K562 (cell line): ENCODE data around the gene FTO. TPM values are rescaled to one million over a fixed set of nuclear protein-coding genes. Genes with fewer than 3 reads are reported as not detected.

Experiments used
- ATAC-seq: fragments of 200-7000 bp; cut with Tn5 transposase; 3 replicates; pipeline ENCODE4 v1.9.1; 2020; ENCODE audit warnings: moderate library complexity
- BruUV-seq: library from RNA; stranded (reverse); fragments of 400-500 nt; replicated peaks from 2 replicates; lab custom pipeline; 2021; lab: Mats Ljungman, UMichigan
- CTCF ChIA-PET: fragments of 300-600 bp; formaldehyde crosslinking; extraction: SDS; loops from one replicate; lab custom pipeline; 2021; ENCODE audit warnings: low intra/inter-chr PET ratio; lab: Yijun Ruan, JAX
- POLR2A ChIA-PET: fragments of 300-600, 350-650 bp; sonication (Branson Sonifier 250); formaldehyde crosslinking; extraction: SDS; loops from one replicate; lab custom pipeline; 2021; ENCODE audit warnings: antibody characterized with exemption, inconsistent platforms; lab: Yijun Ruan, JAX
- DNase-seq, 4 experiments: peaks; one replicate each; pipeline versions ENCODE4 v3.0.0 to v3.0.0-alpha.2; 2011 to 2018; ENCODE audit warnings: low spot score in 3 of 4, mixed read lengths in 3 of 4; ENCODE audit errors: extremely low read depth in 1 of 4
- FAIRE-seq: peaks from 2 replicates; lab custom pipeline; 2011; peaks lifted over from hg19 to GRCh38; lab: Jason Lieb, UNC
- H2AFZ ChIP-seq: 2 replicates; pipeline ENCODE4 v1.6.0; 2011; ENCODE audit warnings: low read depth, low read length, control low read depth, inconsistent platforms
- H3K27ac ChIP-seq: fragments of 200-600 bp; 3 replicates; pipeline ENCODE4 v1.8.0; 2011; ENCODE audit warnings: low read depth, mild to moderate bottlenecking, control low read depth, inconsistent platforms, low read length, moderate library complexity, mixed read lengths; ENCODE audit errors: extremely low read depth
- H3K27me3 ChIP-seq, 2 experiments: fragments of 300-600 bp in 1 of 2; 2 replicates in 1 of 2; 3 replicates in 1 of 2; pipeline versions ENCODE4 v1.6.0 to v1.8.0; 2011; ENCODE audit warnings: inconsistent platforms in 2 of 2, low read length in 2 of 2, mild to moderate bottlenecking in 1 of 2, mixed read lengths in 1 of 2, moderate library complexity in 1 of 2; ENCODE audit not compliant: control insufficient read depth in 2 of 2, insufficient read depth in 2 of 2
- H3K36me3 ChIP-seq: fragments of 300-600 bp; 3 replicates; pipeline ENCODE4 v1.8.0; 2011; ENCODE audit warnings: mild to moderate bottlenecking, low read length, inconsistent platforms; ENCODE audit not compliant: control insufficient read depth, insufficient read depth
- H3K4me1 ChIP-seq, 2 experiments: fragments of 200-600 bp in 1 of 2; replicated peaks in 1 of 2; 2 replicates in 1 of 2; 3 replicates in 1 of 2; pipeline versions ENCODE4 v1.5.1 to v1.8.0; 2011; ENCODE audit warnings: inconsistent platforms in 2 of 2, low read length in 2 of 2, mild to moderate bottlenecking in 1 of 2, mixed read lengths in 1 of 2, moderate library complexity in 1 of 2; ENCODE audit not compliant: control insufficient read depth in 2 of 2, insufficient read depth in 2 of 2
- H3K4me2 ChIP-seq: 2 replicates; pipeline ENCODE4 v1.6.1; 2011; ENCODE audit warnings: low read length, control low read depth, inconsistent platforms, mixed read lengths; ENCODE audit not compliant: insufficient read depth
- H3K4me3 ChIP-seq: fragments of 200-600 bp; sonication (generic), shearing (Covaris generic); 2 replicates; pipeline ENCODE4 v1.5.1; 2016; ENCODE audit warnings: control low read depth, inconsistent platforms
- H3K79me2 ChIP-seq: fragments of 200-600 bp; 3 replicates; pipeline ENCODE4 v1.8.0; 2011; ENCODE audit warnings: low read length, inconsistent platforms; ENCODE audit not compliant: control insufficient read depth, insufficient read depth
- H3K9ac ChIP-seq, 2 experiments: 2 replicates each; pipeline versions ENCODE4 v1.6.0 to v1.6.1; 2011; ENCODE audit warnings: low read depth in 2 of 2, low read length in 2 of 2, control low read depth in 1 of 2, inconsistent platforms in 1 of 2, mild to moderate bottlenecking in 1 of 2, mixed read lengths in 1 of 2; ENCODE audit not compliant: insufficient read depth in 1 of 2
- H3K9me1 ChIP-seq: one replicate; pipeline ENCODE4 v1.6.0; 2011; ENCODE audit warnings: inconsistent platforms, mild to moderate bottlenecking, low read length, moderate library complexity; ENCODE audit not compliant: control insufficient read depth, insufficient read depth
- H3K9me3 ChIP-seq: replicated peaks from 2 replicates; pipeline ENCODE4 v1.5.1; 2011; ENCODE audit warnings: low read depth, low read length, inconsistent platforms; ENCODE audit not compliant: control insufficient read depth, insufficient read depth
- H4K20me1 ChIP-seq: replicated peaks from 2 replicates; pipeline ENCODE4 v1.6.1; 2011; ENCODE audit warnings: low read length, inconsistent platforms, mixed read lengths; ENCODE audit not compliant: control insufficient read depth, insufficient read depth
- BRCA1 ChIP-seq, 2 experiments: fragments of 450-650 bp in 1 of 2; sonication (generic) in 1 of 2; formaldehyde crosslinking in 1 of 2; IDR thresholded peaks; 2 replicates each; pipeline versions ENCODE4 v1.5.0 to v1.6.1; 2017 to 2020; ENCODE audit warnings: mild to moderate bottlenecking in 1 of 2, missing genetic modification reagents in 1 of 2
- DNMT1 ChIP-seq: fragments of 450-650 bp; IDR thresholded peaks from 2 replicates; pipeline ENCODE4 v1.6.1; 2016; ENCODE audit warnings: antibody characterized with exemption, mild to moderate bottlenecking
- MCM3 ChIP-seq: fragments of 450-650 bp; IDR thresholded peaks from 2 replicates; pipeline ENCODE4 v1.6.1; 2016
- MGA ChIP-seq: fragments of 450-650 bp; IDR thresholded peaks from 2 replicates; pipeline ENCODE4 v1.6.1; 2016; ENCODE audit warnings: mild to moderate bottlenecking, moderate library complexity
- NFE2 ChIP-seq: IDR thresholded peaks from 2 replicates; pipeline ENCODE4 v1.6.1; 2014; ENCODE audit warnings: antibody characterized with exemption, low read depth
- NR0B1 ChIP-seq: fragments of 450-650 bp; IDR thresholded peaks from one replicate; pipeline ENCODE4 v1.6.1; 2018; ENCODE audit warnings: mild to moderate bottlenecking, moderate library complexity; ENCODE audit not compliant: partially characterized antibody
- PML ChIP-seq: IDR thresholded peaks from 2 replicates; pipeline ENCODE4 v1.6.1; 2012; ENCODE audit warnings: low read length, inconsistent platforms
- POLR2G ChIP-seq: fragments of 200-400 bp; formaldehyde crosslinking; IDR thresholded peaks from 2 replicates; pipeline ENCODE4 v1.6.1; 2017; ENCODE audit warnings: low read depth, mild to moderate bottlenecking, antibody characterized with exemption, low read length, moderate library complexity
- RNF2 ChIP-seq: sonication (generic); IDR thresholded peaks from 2 replicates; pipeline ENCODE4 v1.6.1; 2016
- TAF7 ChIP-seq: fragments of 450-650 bp; IDR thresholded peaks from 2 replicates; pipeline ENCODE4 v1.6.1; 2016; ENCODE audit warnings: missing genetic modification characterization, missing compliant biosample characterization
- TCF7L2 ChIP-seq: fragments of 150-350 bp; IDR thresholded peaks from 2 replicates; pipeline ENCODE4 v1.6.1; 2016; ENCODE audit warnings: low read depth, mild to moderate bottlenecking, low read length, moderate library complexity
- WGBS: fragments of 100-300 bp; shearing (Covaris generic); methylation state at CpG from one replicate; pipeline ENCODE4 v1.1.6; 2016; ENCODE audit warnings: low coverage, mixed read lengths; ENCODE audit not compliant: insufficient coverage; ENCODE audit errors: missing lambda C conversion rate; 5-methylcytosine and 5-hydroxymethylcytosine counted together
- in situ Hi-C: fragments of 300-500 bp; cut with MboI; formaldehyde crosslinking; loops from 4 replicates; pipeline ENCODE4 v1.15.0; 2018; ENCODE audit warnings: inconsistent platforms, mixed read lengths
- intact Hi-C: fragments of 100-400 bp; cut with micrococcal nuclease; formaldehyde crosslinking; loops from 2 replicates; pipeline ENCODE4 v1.14.2; 2022
- polyA plus RNA-seq, 8 experiments: library from polyadenylated mRNA; depleted of rRNA in 4 of 8; stranded (reverse) in 5 of 8; unstranded in 3 of 8; fragments of >200 nt; fragmentation: Nextera tagmentation in 2 of 8; fragmentation: Illumina TruSeq in 1 of 8; extraction: Ambion mirVana in 2 of 8; extraction: Trizol in 1 of 8; gene quantifications; 2 replicates each; pipeline versions ENCODE4 v1.2.1 to v1.2.3, GENCODE V29; 2011 to 2014; ENCODE audit warnings: inconsistent platforms in 1 of 8, missing spikeins in 1 of 8
- total RNA-seq, 7 experiments: library from RNA; depleted of rRNA in 6 of 7; stranded (reverse); fragments of >200 nt in 6 of 7; fragmentation: Illumina TruSeq in 2 of 7; extraction: Trizol in 2 of 7; gene quantifications; 2 replicates each; pipeline versions ENCODE4 v1.2.1 to v1.2.3, GENCODE V29; 2011 to 2021; ENCODE audit warnings: low replicate concordance in 1 of 7

The FTO gene
- total and polyA plus RNA-seq, 9 of the 15 experiments (the other 6 are each of a cell fraction or from before 2014, with no cell fraction given): 11.3 to 27.7 (median 25.5) TPM

GRCh38 chr16:53996961-53997360 lies 293.0 kb downstream of the FTO start:
- no peaks in the 10 kb centered on the region for H3K4me1 ChIP-seq
- no peak for DNase-seq
- ChIA-PET CTCF (no interaction called here), POLR2A (no interaction called here)
- intact Hi-C loops: no loop called here
- no peak for FAIRE-seq
- ATAC-seq: no peak
- H3K9me3 ChIP-seq: no peaks in the 10 kb centered on the region
- H3K4me2 ChIP-seq: no peak overlapping the region
- no peaks in the 10 kb centered on the region; a peak in 1 of 5 replicates for H3K27me3 ChIP-seq
- H4K20me1 ChIP-seq: no peaks in the 10 kb centered on the region; the same call in 1 of the 2 replicates
- H3K4me3 ChIP-seq: no peak overlapping the region
- H3K9ac ChIP-seq: no peak overlapping the region
- in situ Hi-C loops: no loop called here
- H3K79me2 ChIP-seq: no peaks in the 10 kb centered on the region
- H2AFZ ChIP-seq: no peak overlapping the region
- no TSS peak for BruUV-seq
- no peaks in the 10 kb centered on the region for H3K36me3 ChIP-seq
- H3K27ac ChIP-seq: no peak overlapping the region
- no peaks in the 10 kb centered on the region for H3K9me1 ChIP-seq
- 17% methylated on average over 5 of the region's 5 CpGs for WGBS
- TF ChIP-seq RNF2: no peak
- no peak for TF ChIP-seq TCF7L2
- TF ChIP-seq BRCA1 (IDR thresholded peaks at IDR 0.05): no peak
- no peak for TF ChIP-seq BRCA1 (CRISPR knock-in tag; IDR thresholded peaks at IDR 0.05)
- no peak for TF ChIP-seq PML
- TF ChIP-seq DNMT1: no peak
- no peak for TF ChIP-seq NFE2
- TF ChIP-seq MCM3: no peak
- TF ChIP-seq TAF7: no peak
- TF ChIP-seq MGA: no peak
- no peak for TF ChIP-seq POLR2G
- no peak for TF ChIP-seq NR0B1
